GM10266 (cell line): ENCODE data around the gene ATRN.
A peak's percentile ranks its signal among the peaks of the same experiment; 100 is the strongest.

Experiments used
- DNase-seq: peaks from one replicate; pipeline ENCODE4 v3.0.0; 2012; ENCODE audit errors: extremely low spot score
- CTCF ChIP-seq: IDR thresholded peaks from 2 replicates; pipeline ENCODE4 v1.5.1; 2012; ENCODE audit warnings: mild to moderate bottlenecking, low read depth; ENCODE audit not compliant: control insufficient read depth, insufficient read depth; ENCODE audit errors: missing control alignments

Gene ATRN

GRCh38 chr20:3652676-3653596, 182.1 kb downstream of the ATRN start:
- no peak for DNase-seq
- no peak for TF ChIP-seq CTCF

DNA sequence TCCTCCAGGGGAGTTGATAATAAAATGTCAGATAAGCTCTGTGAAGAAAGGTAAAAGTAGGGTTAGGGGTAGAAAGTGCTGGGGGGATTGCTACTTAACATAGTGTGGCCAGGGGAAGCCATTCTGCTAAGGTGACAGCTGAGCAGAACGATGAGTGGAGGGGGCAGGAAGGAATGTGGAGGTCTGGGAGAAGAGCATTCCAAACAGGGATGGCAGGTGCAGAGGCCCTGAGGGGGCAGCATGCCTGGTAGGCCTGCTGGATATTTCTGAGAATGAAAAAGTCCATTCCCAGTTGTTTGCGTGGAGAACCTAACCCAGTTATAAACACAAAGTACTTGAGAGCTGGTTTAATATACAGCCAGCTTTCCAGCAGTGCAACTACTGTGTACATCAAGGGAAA, 183.1 kb downstream of the ATRN start:
- no peak for DNase-seq
- no peak for TF ChIP-seq CTCF

GRCh38 chr20:3654326-3655130, 183.7 kb downstream of the ATRN start:
- DNase-seq = no peak
- no peak for TF ChIP-seq CTCF

DNA sequence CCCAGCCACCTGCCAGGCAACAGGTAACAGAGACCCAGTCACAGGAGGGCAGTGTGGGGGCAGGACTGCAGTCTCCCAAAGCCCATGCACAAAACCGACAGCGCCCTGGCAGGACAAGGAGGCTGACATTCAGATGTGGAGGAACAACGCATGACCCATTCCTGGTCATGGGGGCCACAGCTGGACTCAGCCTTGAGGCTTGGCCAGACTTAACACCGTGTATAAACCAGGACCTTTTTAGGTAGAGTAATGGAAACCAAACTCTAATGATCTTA, 184.2 kb downstream of the ATRN start:
- no peak for DNase-seq
- no peak for TF ChIP-seq CTCF

DNA sequence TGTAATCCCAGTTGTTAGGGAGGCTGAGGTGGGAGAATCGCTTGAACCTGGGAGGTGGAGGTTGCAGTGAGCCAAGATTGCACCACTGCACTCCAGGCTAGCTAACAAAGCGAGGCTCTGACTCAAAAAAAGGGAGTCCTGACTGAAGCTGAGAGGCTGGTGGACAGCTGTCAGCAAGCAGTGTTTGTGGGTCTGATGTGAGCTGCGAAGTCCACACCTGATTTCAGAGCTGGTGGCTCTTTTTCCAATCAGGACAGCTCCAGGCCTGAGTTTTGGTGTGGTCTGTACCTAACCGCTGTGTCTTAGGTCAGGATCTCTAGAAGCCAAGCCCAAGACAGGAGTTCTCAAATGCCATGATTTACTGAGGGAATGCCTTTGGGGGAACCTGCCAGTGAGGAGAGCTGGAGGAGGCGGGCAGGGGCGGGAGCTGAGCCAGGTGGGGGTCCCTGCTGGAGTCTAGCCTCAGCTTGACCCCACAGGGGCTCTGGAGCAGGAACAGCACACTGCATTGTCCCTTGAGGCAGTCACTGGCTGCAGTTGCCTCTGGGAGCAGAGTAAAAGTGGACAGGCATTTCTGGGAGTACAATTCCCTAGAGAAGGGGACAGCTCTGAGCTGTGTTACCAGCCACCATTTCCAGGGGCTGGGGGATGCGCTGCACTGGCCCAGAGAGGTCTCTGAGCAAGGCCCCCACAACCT, 187.3 kb downstream of the ATRN start:
- TF ChIP-seq CTCF = no peak
- no peak for DNase-seq

- no peak for TF ChIP-seq CTCF
- DNase-seq = peak; percentile 88
These were observed 188.1 kb downstream of the ATRN start for GRCh38 chr20:3658716-3659491.
